ENCODE results near the gene GPR89B. TPM values are rescaled to one million over a fixed set of nuclear protein-coding genes. Genes with fewer than 3 reads are reported as not detected.
"Not testable (repeated sequence)": the region's sequence is repeated elsewhere in the genome, so short reads cannot be mapped to it uniquely, and the experiment has no call there.

GPR89B gene
- total RNA-seq, 2 experiments from 2014 or later = 10.0 to 12.4 TPM

GRCh38 chr1:147978896-147979651, 50.9 kb downstream of the GPR89B start:
- H3K4me1 Mint-ChIP-seq (ENCODE audit: low read depth); ATAC-seq (ENCODE audit: poor library complexity): not testable (repeated sequence)

GRCh38 chr1:147985374-147985773, 57.2 kb downstream of the GPR89B start:
- POLR2A ChIA-PET; H3K4me3 Mint-ChIP-seq; H3K27ac ChIP-seq (ENCODE audit: low read depth in 1 of 2, low read length in 2 of 2); H3K36me3 ChIP-seq (ENCODE audit: insufficient read depth, low read length); CTCF ChIA-PET; H3K9me3 Mint-ChIP-seq; H3K27me3 ChIP-seq (ENCODE audit: control insufficient read depth in 1 of 2, insufficient read depth in 2 of 2, low read length in 2 of 2); DNase-seq; intact Hi-C loops (cut with DNase I, micrococcal nuclease); H3K4me3 ChIP-seq (ENCODE audit: low read length); ATAC-seq (ENCODE audit: poor library complexity); H3K4me1 ChIP-seq (ENCODE audit: insufficient read depth, low read length); H3K4me1 Mint-ChIP-seq (ENCODE audit: low read depth); H3K27me3 Mint-ChIP-seq; H3K9me3 ChIP-seq (ENCODE audit: control insufficient read depth in 1 of 2, insufficient read depth in 1 of 2, low read length in 2 of 2); H3K27ac Mint-ChIP-seq: not testable (repeated sequence)
- H3K36me3 Mint-ChIP-seq (ENCODE audit: low read depth) = peaks cover 13% of the 10 kb centered on the region

More at GRCh38 chr1:147978896-147979651, 50.9 kb downstream of the GPR89B start:
- H3K9me3 ChIP-seq (ENCODE audit: control insufficient read depth in 1 of 2, insufficient read depth in 1 of 2, low read length in 2 of 2); intact Hi-C loops (cut with DNase I, micrococcal nuclease); H3K9me3 Mint-ChIP-seq; H3K27ac Mint-ChIP-seq; H3K4me1 ChIP-seq (ENCODE audit: insufficient read depth, low read length); H3K4me3 ChIP-seq (ENCODE audit: low read length); CTCF ChIA-PET; H3K27me3 ChIP-seq (ENCODE audit: control insufficient read depth in 1 of 2, insufficient read depth in 2 of 2, low read length in 2 of 2); DNase-seq; H3K27me3 Mint-ChIP-seq; POLR2A ChIA-PET; H3K27ac ChIP-seq (ENCODE audit: low read depth in 1 of 2, low read length in 2 of 2); H3K4me3 Mint-ChIP-seq; H3K36me3 ChIP-seq (ENCODE audit: insufficient read depth, low read length): not testable (repeated sequence)
- peaks cover 19% of the 10 kb centered on the region for H3K36me3 Mint-ChIP-seq (ENCODE audit: low read depth)

- CTCF ChIA-PET; H3K4me3 ChIP-seq (ENCODE audit: low read length); H3K4me3 Mint-ChIP-seq; H3K27me3 ChIP-seq (ENCODE audit: control insufficient read depth in 1 of 2, insufficient read depth in 2 of 2, low read length in 2 of 2); H3K27me3 Mint-ChIP-seq; DNase-seq; ATAC-seq (ENCODE audit: poor library complexity); H3K36me3 ChIP-seq (ENCODE audit: insufficient read depth, low read length); POLR2A ChIA-PET; H3K27ac ChIP-seq (ENCODE audit: low read depth in 1 of 2, low read length in 2 of 2); H3K9me3 ChIP-seq (ENCODE audit: control insufficient read depth in 1 of 2, insufficient read depth in 1 of 2, low read length in 2 of 2); intact Hi-C loops (cut with DNase I, micrococcal nuclease); H3K4me1 Mint-ChIP-seq (ENCODE audit: low read depth); H3K9me3 Mint-ChIP-seq; H3K4me1 ChIP-seq (ENCODE audit: insufficient read depth, low read length); H3K27ac Mint-ChIP-seq: not testable (repeated sequence)
- peaks cover 13% of the 10 kb centered on the region for H3K36me3 Mint-ChIP-seq (ENCODE audit: low read depth)
Measured at GRCh38 chr1:147987893-147988292, 59.7 kb downstream of the GPR89B start.

DNA sequence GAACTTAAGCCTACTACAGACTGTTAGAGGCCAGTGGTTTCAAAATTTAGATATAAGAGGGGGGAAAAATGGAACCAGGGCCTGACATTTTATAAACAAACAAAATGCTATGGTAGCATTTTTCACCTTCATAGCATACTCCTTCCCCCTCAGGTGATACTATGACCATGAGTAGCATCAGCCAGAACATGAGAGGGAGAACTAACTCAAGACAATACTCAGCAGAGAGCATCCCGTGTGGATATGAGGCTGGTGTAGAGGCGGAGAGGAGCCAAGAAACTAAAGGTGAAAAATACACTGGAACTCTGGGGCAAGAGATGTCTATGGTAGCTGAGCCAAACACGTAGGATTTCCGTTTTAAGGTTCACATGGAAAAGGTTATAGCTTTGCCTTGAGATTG, 64.7 kb downstream of the GPR89B start:
- H3K27me3 Mint-ChIP-seq; DNase-seq; H3K4me3 ChIP-seq (ENCODE audit: low read length); H3K36me3 ChIP-seq (ENCODE audit: insufficient read depth, low read length); H3K27ac ChIP-seq (ENCODE audit: low read depth in 1 of 2, low read length in 2 of 2); POLR2A ChIA-PET; H3K4me1 ChIP-seq (ENCODE audit: insufficient read depth, low read length); H3K9me3 Mint-ChIP-seq; CTCF ChIA-PET; H3K4me3 Mint-ChIP-seq; intact Hi-C loops (cut with DNase I, micrococcal nuclease); H3K9me3 ChIP-seq (ENCODE audit: control insufficient read depth in 1 of 2, insufficient read depth in 1 of 2, low read length in 2 of 2); H3K27me3 ChIP-seq (ENCODE audit: control insufficient read depth in 1 of 2, insufficient read depth in 2 of 2, low read length in 2 of 2); H3K4me1 Mint-ChIP-seq (ENCODE audit: low read depth); H3K27ac Mint-ChIP-seq; ATAC-seq (ENCODE audit: poor library complexity): not testable (repeated sequence)
- H3K36me3 Mint-ChIP-seq (ENCODE audit: low read depth) = peaks cover 21% of the 10 kb centered on the region

- POLR2A ChIA-PET; ATAC-seq (ENCODE audit: poor library complexity); H3K4me1 ChIP-seq (ENCODE audit: insufficient read depth, low read length); H3K9me3 Mint-ChIP-seq; DNase-seq; H3K27me3 ChIP-seq (ENCODE audit: control insufficient read depth in 1 of 2, insufficient read depth in 2 of 2, low read length in 2 of 2); H3K27me3 Mint-ChIP-seq; H3K27ac Mint-ChIP-seq; CTCF ChIA-PET; H3K4me3 ChIP-seq (ENCODE audit: low read length); H3K4me3 Mint-ChIP-seq; H3K36me3 ChIP-seq (ENCODE audit: insufficient read depth, low read length); H3K9me3 ChIP-seq (ENCODE audit: control insufficient read depth in 1 of 2, insufficient read depth in 1 of 2, low read length in 2 of 2); H3K27ac ChIP-seq (ENCODE audit: low read depth in 1 of 2, low read length in 2 of 2); intact Hi-C loops (cut with DNase I, micrococcal nuclease); H3K4me1 Mint-ChIP-seq (ENCODE audit: low read depth): not testable (repeated sequence)
- H3K36me3 Mint-ChIP-seq (ENCODE audit: low read depth) = peaks cover 19% of the 10 kb centered on the region
Measured at GRCh38 chr1:147993400-147993799, 65.2 kb downstream of the GPR89B start.

DNA sequence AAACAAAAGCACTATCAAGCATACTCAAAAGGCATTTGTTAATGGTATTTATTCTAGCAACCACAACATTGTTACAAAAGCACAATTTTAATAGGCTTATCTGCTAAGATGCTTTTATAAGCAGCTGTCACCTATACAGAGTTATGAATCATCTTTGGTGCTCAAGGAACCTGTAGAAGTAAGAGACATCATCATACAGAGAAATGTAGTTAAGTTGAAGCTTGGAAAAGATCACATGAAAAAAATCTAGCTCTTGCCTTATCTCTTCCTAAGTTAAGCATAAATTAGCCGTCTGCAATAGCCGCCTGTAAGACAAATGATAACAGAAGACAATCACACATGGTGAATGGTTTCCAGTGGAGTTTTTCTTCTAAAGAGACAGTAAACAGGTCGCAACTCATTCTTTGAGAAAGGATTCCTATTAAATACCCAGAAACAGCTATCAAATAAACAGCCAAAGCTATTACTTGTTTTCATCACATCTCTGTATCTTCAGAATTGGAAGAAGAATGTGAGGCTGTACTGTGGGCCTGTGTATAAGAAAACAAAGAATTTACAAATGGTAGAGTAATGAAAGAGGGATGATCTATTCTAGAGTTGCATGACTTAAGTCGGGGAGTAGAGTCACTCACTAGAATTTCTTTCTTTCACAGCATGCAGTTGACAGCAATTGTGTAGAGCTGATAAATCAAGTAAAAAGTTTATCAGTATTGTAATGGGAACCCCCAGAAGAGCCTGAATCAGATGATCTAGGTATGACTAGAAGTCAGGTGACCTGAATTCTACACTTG, 65.8 kb downstream of the GPR89B start:
- CTCF ChIA-PET; H3K36me3 ChIP-seq (ENCODE audit: insufficient read depth, low read length); POLR2A ChIA-PET; H3K4me1 ChIP-seq (ENCODE audit: insufficient read depth, low read length); DNase-seq; H3K4me3 ChIP-seq (ENCODE audit: low read length); H3K27ac Mint-ChIP-seq; H3K27ac ChIP-seq (ENCODE audit: low read depth in 1 of 2, low read length in 2 of 2); H3K9me3 Mint-ChIP-seq; intact Hi-C loops (cut with DNase I, micrococcal nuclease); H3K27me3 ChIP-seq (ENCODE audit: control insufficient read depth in 1 of 2, insufficient read depth in 2 of 2, low read length in 2 of 2); ATAC-seq (ENCODE audit: poor library complexity); H3K4me3 Mint-ChIP-seq; H3K9me3 ChIP-seq (ENCODE audit: control insufficient read depth in 1 of 2, insufficient read depth in 1 of 2, low read length in 2 of 2); H3K27me3 Mint-ChIP-seq; H3K4me1 Mint-ChIP-seq (ENCODE audit: low read depth): not testable (repeated sequence)
- H3K36me3 Mint-ChIP-seq (ENCODE audit: low read depth) = peaks cover 19% of the 10 kb centered on the region

DNA sequence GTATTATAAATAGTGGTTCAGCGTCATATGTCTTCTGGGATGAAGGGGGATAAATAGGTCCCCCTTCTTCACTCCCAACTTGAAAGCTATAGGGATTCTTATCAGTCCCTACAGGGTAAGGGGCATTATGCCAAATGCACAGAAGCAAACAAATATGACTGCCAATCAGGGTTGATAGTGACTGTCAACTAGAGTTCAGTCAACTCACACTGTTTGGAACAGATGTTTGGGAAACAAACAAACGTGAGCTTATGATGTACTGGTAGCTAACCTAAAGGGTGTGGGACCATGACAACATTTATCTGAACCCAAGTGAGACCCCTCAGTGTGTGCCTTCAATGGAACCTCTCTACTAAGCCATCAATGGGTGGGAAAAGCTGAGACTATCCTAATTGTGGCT, 67.9 kb downstream of the GPR89B start:
- H3K4me1 Mint-ChIP-seq (ENCODE audit: low read depth); ATAC-seq (ENCODE audit: poor library complexity); CTCF ChIA-PET; H3K4me3 ChIP-seq (ENCODE audit: low read length); H3K27ac Mint-ChIP-seq; H3K27me3 Mint-ChIP-seq; POLR2A ChIA-PET; H3K27me3 ChIP-seq (ENCODE audit: control insufficient read depth in 1 of 2, insufficient read depth in 2 of 2, low read length in 2 of 2); H3K9me3 ChIP-seq (ENCODE audit: control insufficient read depth in 1 of 2, insufficient read depth in 1 of 2, low read length in 2 of 2); H3K27ac ChIP-seq (ENCODE audit: low read depth in 1 of 2, low read length in 2 of 2); H3K36me3 ChIP-seq (ENCODE audit: insufficient read depth, low read length); H3K4me3 Mint-ChIP-seq; H3K9me3 Mint-ChIP-seq; intact Hi-C loops (cut with DNase I, micrococcal nuclease); H3K4me1 ChIP-seq (ENCODE audit: insufficient read depth, low read length); DNase-seq: not testable (repeated sequence)
- H3K36me3 Mint-ChIP-seq (ENCODE audit: low read depth) = peaks cover 11% of the 10 kb centered on the region

All from CD4-positive, alpha-beta T cell (primary cell).